CD14-positive monocyte (primary cell): ENCODE results near the gene SCUBE3. TPM values are rescaled to one million over a fixed set of nuclear protein-coding genes. Genes with fewer than 3 reads are reported as not detected.

Experiments
- DNase-seq, 3 donors: peaks; one replicate each; pipeline ENCODE4 v3.0.0-alpha.2; 2011 to 2022
- H2AFZ ChIP-seq: 2 replicates; pipeline ENCODE4 v1.6.0; 2012; ENCODE audit warnings: mild to moderate bottlenecking, low read depth, low read length, inconsistent platforms; ENCODE audit not compliant: insufficient read depth, poor library complexity, severe bottlenecking
- H3K27ac ChIP-seq, 2 donors: 1 replicate in 1 of 2; 2 replicates in 1 of 2; pipeline ENCODE4 v1.5.1; 2012 to 2013; ENCODE audit warnings: low read length in 2 of 2, control low read depth in 1 of 2, inconsistent platforms in 1 of 2, low read depth in 1 of 2, mild to moderate bottlenecking in 1 of 2
- H3K27me3 ChIP-seq, 2 donors: one replicate each; pipeline versions ENCODE4 v1.6.0 to v1.6.1; 2011 to 2013; ENCODE audit warnings: low read length in 2 of 2; ENCODE audit not compliant: control insufficient read depth in 2 of 2, insufficient read depth in 2 of 2
- H3K36me3 ChIP-seq, 2 donors: replicated peaks in 1 of 2; 1 replicate in 1 of 2; 2 replicates in 1 of 2; pipeline versions ENCODE4 v1.5.1 to v1.6.1; 2012 to 2013; ENCODE audit warnings: low read length in 2 of 2, control low read depth in 1 of 2, inconsistent platforms in 1 of 2, mild to moderate bottlenecking in 1 of 2; ENCODE audit not compliant: insufficient read depth in 2 of 2, control insufficient read depth in 1 of 2
- H3K4me1 ChIP-seq, 2 donors: 1 replicate in 1 of 2; 2 replicates in 1 of 2; pipeline versions ENCODE4 v1.5.1 to v1.6.1; 2012 to 2013; ENCODE audit warnings: low read length in 2 of 2, control low read depth in 1 of 2, inconsistent platforms in 1 of 2, mild to moderate bottlenecking in 1 of 2, moderate library complexity in 1 of 2; ENCODE audit not compliant: insufficient read depth in 2 of 2, control insufficient read depth in 1 of 2
- H3K4me2 ChIP-seq: replicated peaks from 2 replicates; pipeline ENCODE3; 2012; ENCODE audit warnings: low read length, moderate library complexity, mild to moderate bottlenecking; ENCODE audit not compliant: poor library complexity, severe bottlenecking; ENCODE audit errors: extremely low read depth
- H3K4me3 ChIP-seq, 3 experiments: fragments of 200-600 bp in 1 of 3; sonication (generic) in 1 of 3; replicated peaks in 1 of 3; 1 replicate in 2 of 3; 2 replicates in 1 of 3; pipeline ENCODE4 v1.5.1; 2011 to 2013; ENCODE audit warnings: low read length in 3 of 3, mild to moderate bottlenecking in 3 of 3, control low read depth in 2 of 3, low read depth in 2 of 3, inconsistent platforms in 1 of 3, moderate library complexity in 1 of 3
- H3K79me2 ChIP-seq: 2 replicates; pipeline ENCODE4 v1.6.0; 2012; ENCODE audit warnings: mild to moderate bottlenecking, control low read depth, inconsistent platforms, low read length, moderate library complexity; ENCODE audit not compliant: insufficient read depth
- H3K9ac ChIP-seq: 2 replicates; pipeline ENCODE4 v1.6.0; 2017; ENCODE audit warnings: low read length, mild to moderate bottlenecking; ENCODE audit not compliant: insufficient read depth, poor library complexity, severe bottlenecking
- H3K9me3 ChIP-seq, 2 donors: replicated peaks in 1 of 2; 1 replicate in 1 of 2; 2 replicates in 1 of 2; pipeline versions ENCODE4 v1.5.1 to v1.6.1; 2012 to 2013; ENCODE audit warnings: low read length in 2 of 2, control low read depth in 1 of 2; ENCODE audit not compliant: control insufficient read depth in 1 of 2, insufficient read depth in 1 of 2
- H4K20me1 ChIP-seq: 2 replicates; pipeline ENCODE4 v1.6.0; 2012; ENCODE audit warnings: mild to moderate bottlenecking, low read length, control low read depth, moderate library complexity; ENCODE audit not compliant: insufficient read depth
- H3K27ac Mint-ChIP-seq, 7 donors: one replicate each; pipeline ENCODE4 v1.8.0; 2020; ENCODE audit warnings: mild to moderate bottlenecking in 7 of 7, mixed read lengths in 7 of 7, moderate library complexity in 6 of 7, inconsistent platforms in 2 of 7
- H3K27me3 Mint-ChIP-seq, 3 donors: one replicate each; pipeline ENCODE4 v1.8.0; 2021 to 2022; ENCODE audit warnings: low read depth in 3 of 3, mild to moderate bottlenecking in 3 of 3, mixed read lengths in 3 of 3, moderate library complexity in 3 of 3, inconsistent platforms in 1 of 3
- H3K36me3 Mint-ChIP-seq, 2 donors: one replicate each; pipeline ENCODE4 v1.8.0; 2020; ENCODE audit warnings: mixed read lengths in 2 of 2, inconsistent platforms in 1 of 2, mild to moderate bottlenecking in 1 of 2
- H3K4me1 Mint-ChIP-seq: one replicate; pipeline ENCODE4 v1.8.0; 2020; ENCODE audit warnings: mild to moderate bottlenecking, mixed read lengths
- H3K4me3 Mint-ChIP-seq, 2 donors: one replicate each; pipeline ENCODE4 v1.8.0; 2020; ENCODE audit warnings: mild to moderate bottlenecking in 2 of 2, mixed read lengths in 2 of 2, moderate library complexity in 1 of 2
- H3K9me3 Mint-ChIP-seq, 7 donors: one replicate each; pipeline ENCODE4 v1.8.0; 2020 to 2022; ENCODE audit warnings: mixed read lengths in 7 of 7, mild to moderate bottlenecking in 6 of 7, moderate library complexity in 6 of 7, inconsistent platforms in 2 of 7
- CTCF ChIP-seq: fragments of 200-600 bp; IDR thresholded peaks from one replicate; pipeline ENCODE4 v1.8.0; 2022; ENCODE audit warnings: antibody characterized with exemption, mild to moderate bottlenecking
- WGBS: methylation state at CpG from one replicate; pipeline ENCODE4 v1.1.5; 2013; ENCODE audit warnings: missing lambda C conversion rate; ENCODE audit not compliant: insufficient coverage; 5-methylcytosine and 5-hydroxymethylcytosine counted together
- intact Hi-C, 2 donors: fragments of 100-400 bp; cut with micrococcal nuclease; formaldehyde crosslinking; loops; one replicate each; pipeline versions ENCODE4 v1.15.0 to v1.15.1; 2023
- polyA plus RNA-seq, 3 donors: library from polyadenylated mRNA; depleted of rRNA in 1 of 3; unstranded in 2 of 3; stranded (reverse) in 1 of 3; fragments of 300-500 nt in 2 of 3; fragments of >200 nt in 1 of 3; fragmentation: Illumina TruSeq in 2 of 3; gene quantifications; 1 replicate in 2 of 3; 2 replicates in 1 of 3; pipeline ENCODE4 v1.2.3, GENCODE V29; 2012 to 2021

Gene SCUBE3
- polyA plus RNA-seq, 3 donors, result not detected

GRCh38 chr6:35216412-35216732 lies 2.6 kb downstream of the SCUBE3 start:
- intact Hi-C loops, result no loop called here
- Histone ChIP-seq H2AFZ (no peak overlapping the region), H3K27me3 (peaks cover 58 to 76% of the 10 kb centered on the region in 2 donors), H3K79me2 (no peaks in the 10 kb centered on the region), H4K20me1 (no peaks in the 10 kb centered on the region), H3K36me3 (no peaks in the 10 kb centered on the region), H3K4me3 (no peak overlapping the region), H3K4me2 (no peak overlapping the region), H3K27ac (no peak overlapping the region), H3K9ac (no peak overlapping the region), H3K4me1 (peaks cover 11 to 22% of the 10 kb centered on the region in 2 donors), H3K9me3 (peaks cover 0 to 16% of the 10 kb centered on the region in 2 donors)
- WGBS, result 83% methylated on average over 1 of the region's 1 CpG
- H3K27me3 Mint-ChIP-seq, result peaks cover 67 to 90% (median 69%) of the 10 kb centered on the region in 3 donors
- TF ChIP-seq CTCF, result no peak
- H3K36me3 Mint-ChIP-seq, result peaks cover 0 to 3% of the 10 kb centered on the region in 2 donors
- peaks cover 20% of the 10 kb centered on the region for H3K4me1 Mint-ChIP-seq
- peaks cover 0 to 13% (median 2%) of the 10 kb centered on the region in 7 donors for H3K9me3 Mint-ChIP-seq
- peak overlapping the region in 1 of 2 donors; percentile 84 for H3K4me3 Mint-ChIP-seq
- DNase-seq, result no peak
- H3K27ac Mint-ChIP-seq, result no peak overlapping the region

DNA sequence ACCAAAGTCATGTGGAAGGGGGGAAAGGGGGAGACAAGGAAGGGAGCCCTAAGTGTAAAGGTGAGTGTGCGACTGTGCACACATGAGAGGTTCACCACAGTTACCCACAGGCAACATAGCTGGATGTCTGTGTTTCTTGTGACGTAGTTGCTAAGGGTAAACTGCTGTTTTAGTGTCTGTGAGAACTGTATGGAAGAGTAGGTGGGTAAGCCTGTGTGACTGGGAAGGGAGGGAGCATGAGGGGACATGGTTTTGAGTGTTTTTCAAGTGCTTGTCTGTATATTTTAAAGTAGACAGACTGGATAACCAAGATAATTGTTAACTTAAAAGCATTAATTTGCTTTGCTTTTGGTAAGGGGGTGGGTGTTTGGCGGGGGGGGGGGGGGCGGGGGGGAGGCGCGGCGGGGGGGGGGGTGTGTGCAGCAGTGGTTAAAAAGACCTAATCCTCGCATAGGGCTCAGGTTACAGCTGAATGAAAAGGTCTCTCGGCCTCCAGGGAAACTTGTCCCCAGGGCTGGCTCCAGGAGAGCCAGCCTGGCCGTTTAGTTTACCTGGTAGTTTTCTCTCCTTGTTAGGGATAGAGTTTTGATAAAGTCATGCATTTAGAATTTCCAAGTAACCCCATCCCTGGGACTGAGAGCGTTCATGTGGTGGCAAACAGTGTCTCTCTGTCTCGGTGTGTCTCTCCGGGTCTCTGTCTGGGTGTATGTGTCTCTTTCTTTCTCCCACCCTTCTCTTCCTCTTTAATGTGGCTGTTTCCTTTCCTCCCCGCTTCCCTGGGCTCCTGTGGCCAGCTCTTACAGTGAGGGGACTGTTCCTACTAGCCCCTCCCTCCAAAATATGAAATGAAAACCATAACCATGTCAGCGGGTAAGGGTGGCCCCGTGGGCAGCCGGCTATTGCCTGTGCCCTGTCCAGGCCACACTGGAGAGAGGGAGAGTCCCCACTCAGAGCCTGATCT lies 3.4 kb downstream of the SCUBE3 start:
- H3K4me3 Mint-ChIP-seq, result peak overlapping the region in 1 of 2 donors; percentile 53

More for the DNA sequence above, 3.4 kb downstream of the SCUBE3 start:
- Histone ChIP-seq H3K36me3 (no peaks in the 10 kb centered on the region), H3K27me3 (peaks cover 56 to 73% of the 10 kb centered on the region in 2 donors), H3K9ac (no peak overlapping the region), H3K79me2 (no peaks in the 10 kb centered on the region), H3K9me3 (peaks cover 0 to 16% of the 10 kb centered on the region in 2 donors), H2AFZ (no peak overlapping the region), H4K20me1 (no peaks in the 10 kb centered on the region), H3K4me1 (peaks cover 11 to 22% of the 10 kb centered on the region in 2 donors), H3K4me2 (no peak overlapping the region), H3K4me3 (no peak overlapping the region), H3K27ac (no peak overlapping the region)
- peaks cover 20% of the 10 kb centered on the region for H3K4me1 Mint-ChIP-seq
- no peak for TF ChIP-seq CTCF
- peaks cover 0 to 10% (median 2%) of the 10 kb centered on the region in 7 donors for H3K9me3 Mint-ChIP-seq
- intact Hi-C loops, result no loop called here
- peaks cover 0 to 3% of the 10 kb centered on the region in 2 donors for H3K36me3 Mint-ChIP-seq
- peak overlapping the region in 2 of 7 donors; percentile 80 for H3K27ac Mint-ChIP-seq
- peaks cover 59 to 85% (median 66%) of the 10 kb centered on the region in 3 donors for H3K27me3 Mint-ChIP-seq
- DNase-seq, result no peak
- 79% methylated on average over 5 of the region's 17 CpGs for WGBS
